ENCODE measurements around the gene PSME1.

PSME1 gene

GRCh38 chr14:24183014-24183481, 47.1 kb downstream of the PSME1 start:
- no peak overlapping the region for H3K27ac ChIP-seq
- no peak overlapping the region for H3K4me3 ChIP-seq (IDR thresholded peaks at IDR 0.05; ENCODE audit: insufficient read depth, low read depth, low read length)
- H3K4me1 ChIP-seq (ENCODE audit: low read depth, poor library complexity, severe bottlenecking), result peaks cover 9% of the 10 kb centered on the region
- H2AFZ ChIP-seq (ENCODE audit: low read depth), result no peak overlapping the region
- peaks cover 7% of the 10 kb centered on the region; the same call in 1 of the 2 replicates for H3K79me2 ChIP-seq (ENCODE audit: insufficient read depth, low read depth)
- H4K20me1 ChIP-seq (ENCODE audit: insufficient read depth), result no peaks in the 10 kb centered on the region
- no peak for TF ChIP-seq CTCF (conservative IDR thresholded peaks at IDR 0.05; ENCODE audit: low read depth, low read length)
- H3K4me2 ChIP-seq, result no peak overlapping the region
- no peaks in the 10 kb centered on the region for H3K36me3 ChIP-seq (ENCODE audit: insufficient read depth)
- no peaks in the 10 kb centered on the region for H3K27me3 ChIP-seq (ENCODE audit: insufficient read depth, low read depth)
- H3K9ac ChIP-seq, result no peak overlapping the region

GRCh38 chr14:24184104-24184970, 48.3 kb downstream of the PSME1 start:
- H3K4me1 ChIP-seq (ENCODE audit: low read depth, poor library complexity, severe bottlenecking), result peaks cover 14% of the 10 kb centered on the region
- no peak overlapping the region for H3K4me3 ChIP-seq (IDR thresholded peaks at IDR 0.05; ENCODE audit: insufficient read depth, low read depth, low read length)
- H2AFZ ChIP-seq (ENCODE audit: low read depth), result no peak overlapping the region
- peaks cover 7% of the 10 kb centered on the region; the same call in 1 of the 2 replicates for H3K79me2 ChIP-seq (ENCODE audit: insufficient read depth, low read depth)
- no peaks in the 10 kb centered on the region for H3K36me3 ChIP-seq (ENCODE audit: insufficient read depth)
- no peak for TF ChIP-seq CTCF (conservative IDR thresholded peaks at IDR 0.05; ENCODE audit: low read depth, low read length)
- H3K9ac ChIP-seq, result no peak overlapping the region
- H3K27me3 ChIP-seq (ENCODE audit: insufficient read depth, low read depth), result no peaks in the 10 kb centered on the region
- no peak overlapping the region for H3K4me2 ChIP-seq
- H4K20me1 ChIP-seq (ENCODE audit: insufficient read depth), result no peaks in the 10 kb centered on the region
- no peak overlapping the region for H3K27ac ChIP-seq

GRCh38 chr14:24185026-24185425, 49.0 kb downstream of the PSME1 start:
- TF ChIP-seq CTCF (conservative IDR thresholded peaks at IDR 0.05; ENCODE audit: low read depth, low read length), result no peak
- no peak overlapping the region for H2AFZ ChIP-seq (ENCODE audit: low read depth)
- no peak overlapping the region for H3K27ac ChIP-seq
- H4K20me1 ChIP-seq (ENCODE audit: insufficient read depth), result no peaks in the 10 kb centered on the region
- H3K79me2 ChIP-seq (ENCODE audit: insufficient read depth, low read depth), result peaks cover 7% of the 10 kb centered on the region; the same call in 1 of the 2 replicates
- no peak overlapping the region for H3K4me3 ChIP-seq (IDR thresholded peaks at IDR 0.05; ENCODE audit: insufficient read depth, low read depth, low read length)
- H3K36me3 ChIP-seq (ENCODE audit: insufficient read depth), result no peaks in the 10 kb centered on the region
- H3K27me3 ChIP-seq (ENCODE audit: insufficient read depth, low read depth), result no peaks in the 10 kb centered on the region
- H3K9ac ChIP-seq, result no peak overlapping the region
- peaks cover 14% of the 10 kb centered on the region for H3K4me1 ChIP-seq (ENCODE audit: low read depth, poor library complexity, severe bottlenecking)
- H3K4me2 ChIP-seq, result no peak overlapping the region

GRCh38 chr14:24185741-24186140, 49.7 kb downstream of the PSME1 start:
- H3K4me2 ChIP-seq, result no peak overlapping the region
- H3K27me3 ChIP-seq (ENCODE audit: insufficient read depth, low read depth), result no peaks in the 10 kb centered on the region
- no peak for TF ChIP-seq CTCF (conservative IDR thresholded peaks at IDR 0.05; ENCODE audit: low read depth, low read length)
- peaks cover 14% of the 10 kb centered on the region for H3K4me1 ChIP-seq (ENCODE audit: low read depth, poor library complexity, severe bottlenecking)
- H4K20me1 ChIP-seq (ENCODE audit: insufficient read depth), result no peaks in the 10 kb centered on the region
- H3K27ac ChIP-seq, result no peak overlapping the region
- no peaks in the 10 kb centered on the region for H3K36me3 ChIP-seq (ENCODE audit: insufficient read depth)
- H3K4me3 ChIP-seq (IDR thresholded peaks at IDR 0.05; ENCODE audit: insufficient read depth, low read depth, low read length), result no peak overlapping the region
- H2AFZ ChIP-seq (ENCODE audit: low read depth), result no peak overlapping the region
- no peak overlapping the region for H3K9ac ChIP-seq
- peaks cover 7% of the 10 kb centered on the region; the same call in 1 of the 2 replicates for H3K79me2 ChIP-seq (ENCODE audit: insufficient read depth, low read depth)
